Ishikawa (cell line): Measurements from ENCODE around the gene DENND4A.

ENCODE experiments used
- CEBPB ChIP-seq: IDR thresholded peaks from 2 replicates; pipeline ENCODE4 v1.6.1; 2012
- CREB1 ChIP-seq: IDR thresholded peaks from 2 replicates; pipeline ENCODE4 v1.6.1; 2012; ENCODE audit warnings: low read depth
- EGR1 ChIP-seq: IDR thresholded peaks from 2 replicates; pipeline ENCODE4 v1.6.1; 2012
- EP300 ChIP-seq: IDR thresholded peaks from 2 replicates; pipeline ENCODE4 v1.6.1; 2012; ENCODE audit warnings: borderline replicate concordance
- FOXM1 ChIP-seq: IDR thresholded peaks from 2 replicates; pipeline ENCODE4 v1.6.1; 2012; ENCODE audit warnings: low read depth, borderline replicate concordance
- RAD21 ChIP-seq: IDR thresholded peaks from 2 replicates; pipeline ENCODE4 v1.6.1; 2012; ENCODE audit warnings: low read depth
- REST ChIP-seq: IDR thresholded peaks from 2 replicates; pipeline ENCODE4 v1.6.1; 2012; ENCODE audit warnings: low read depth, mild to moderate bottlenecking
- TAF1 ChIP-seq: IDR thresholded peaks from 2 replicates; pipeline ENCODE4 v1.6.1; 2012; ENCODE audit warnings: low read depth, mild to moderate bottlenecking
- TCF12 ChIP-seq: IDR thresholded peaks from 2 replicates; pipeline ENCODE4 v1.6.1; 2012; ENCODE audit warnings: low read depth
- USF1 ChIP-seq: IDR thresholded peaks from 2 replicates; pipeline ENCODE4 v1.6.1; 2012
- YY1 ChIP-seq: IDR thresholded peaks from 2 replicates; pipeline ENCODE4 v1.6.1; 2012; ENCODE audit warnings: low read depth
- TF ChIP-seq, protein P1 (sequence below): IDR thresholded peaks from 2 replicates; pipeline ENCODE4 v1.6.1; 2012

- TF ChIP-seq EP300 (no peak), TAF1 (no peak), FOXM1 (no peak), RAD21 (no peak), CREB1 (no peak), TCF12 (no peak), REST (no peak), CEBPB (no peak), USF1 (no peak), EGR1 (no peak), YY1 (no peak)
- TF ChIP-seq, protein P1, sequence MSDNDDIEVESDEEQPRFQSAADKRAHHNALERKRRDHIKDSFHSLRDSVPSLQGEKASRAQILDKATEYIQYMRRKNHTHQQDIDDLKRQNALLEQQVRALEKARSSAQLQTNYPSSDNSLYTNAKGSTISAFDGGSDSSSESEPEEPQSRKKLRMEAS: no peak
Measured at GRCh38 chr15:65653801-65654521, 138.1 kb downstream of the DENND4A start.
